22Rv1 (cell line): ENCODE measurements around the gene PPP1R12B.
"Not testable (repeated sequence)": the region's sequence is repeated elsewhere in the genome, so short reads cannot be mapped to it uniquely, and the experiment has no call there.

Source experiments
- CTCF ChIP-seq: fragments of 450-650 bp; IDR thresholded peaks from 2 replicates; pipeline ENCODE4 v1.5.1; 2017; ENCODE audit warnings: mild to moderate bottlenecking
- ZFX ChIP-seq: fragments of 450-650 bp; IDR thresholded peaks from 2 replicates; pipeline ENCODE4 v1.6.1; 2017; ENCODE audit warnings: antibody characterized with exemption, borderline replicate concordance

DNA sequence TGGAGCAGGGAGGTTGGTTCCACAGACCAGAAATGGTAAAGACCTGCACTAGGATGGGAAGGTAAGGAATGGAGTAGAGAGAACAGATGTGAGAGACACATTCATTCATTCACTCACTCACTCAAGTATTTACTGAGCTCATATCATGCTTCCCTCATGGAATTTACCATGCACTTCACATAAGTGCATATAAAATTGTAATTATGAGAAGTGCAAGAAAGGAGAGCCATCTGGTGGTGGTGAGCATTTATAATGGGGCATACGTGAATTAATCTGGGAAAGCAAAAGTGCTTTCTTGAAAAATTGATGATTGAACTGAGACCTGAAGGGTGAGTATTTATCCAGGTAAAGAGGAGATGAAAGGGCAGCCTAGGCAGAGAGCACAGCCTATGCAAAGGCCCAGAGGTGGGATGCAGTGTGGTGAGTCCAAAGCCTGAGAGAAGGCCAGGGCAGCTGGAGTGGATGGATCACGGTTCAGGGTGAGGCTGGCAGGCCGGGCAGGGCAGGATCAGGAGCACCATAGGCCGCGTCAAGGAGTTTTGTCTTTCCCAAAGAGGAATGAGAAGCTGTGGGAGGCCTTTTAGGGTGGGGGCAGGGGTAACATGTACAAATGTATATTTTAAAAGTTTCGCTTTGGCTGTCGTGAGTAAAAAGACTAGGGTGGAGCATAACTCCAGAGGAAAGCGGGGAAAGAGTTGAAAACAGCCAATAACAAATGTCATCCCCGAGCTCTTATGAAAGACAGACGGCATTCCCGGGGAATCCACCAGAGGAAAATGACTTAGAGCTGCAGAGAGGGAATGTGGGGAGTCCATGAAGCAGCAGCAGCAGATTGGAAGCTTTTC, 266.1 kb downstream of the PPP1R12B start:
- TF ChIP-seq CTCF, result peak; percentile 17; the same call in 1 of the 2 replicates
- TF ChIP-seq ZFX, result not testable (repeated sequence)
